GM15510 (cell line): ENCODE data around the gene ZNF646.
A peak's percentile ranks its signal among the peaks of the same experiment; 100 is the strongest.

Source experiments
- POLR2A ChIP-seq: IDR thresholded peaks from 3 replicates; pipeline ENCODE4 v1.6.1; 2011; ENCODE audit warnings: borderline replicate concordance; ENCODE audit not compliant: insufficient read length; ENCODE audit errors: extremely low read depth

ZNF646 gene

GRCh38 chr16:31085873-31086628 is 11.8 kb downstream of the ZNF646 start:
- no peak for TF ChIP-seq POLR2A

GRCh38 chr16:31086629-31086906 is 12.3 kb downstream of the ZNF646 start:
- no peak for TF ChIP-seq POLR2A

DNA sequence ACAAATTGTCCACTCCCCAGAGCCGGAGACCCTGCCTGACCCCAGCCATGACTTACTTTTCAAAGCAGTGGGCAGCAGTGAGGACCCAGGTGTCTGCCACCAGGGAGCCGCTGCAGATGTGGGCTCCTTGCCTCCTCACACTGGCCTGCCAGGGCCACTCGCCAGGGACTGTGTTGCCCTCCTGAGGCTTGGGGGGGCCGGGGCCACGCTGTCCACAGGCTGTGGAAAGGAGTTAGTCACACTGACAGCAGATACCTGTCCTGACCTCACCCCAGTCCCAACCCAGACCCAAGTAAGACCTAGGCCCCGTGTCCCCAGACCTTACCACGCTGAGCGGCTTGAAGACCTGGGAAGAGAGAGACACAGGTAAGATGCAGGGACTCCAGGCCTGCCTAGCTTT is 13.3 kb downstream of the ZNF646 start:
- no peak for TF ChIP-seq POLR2A

DNA sequence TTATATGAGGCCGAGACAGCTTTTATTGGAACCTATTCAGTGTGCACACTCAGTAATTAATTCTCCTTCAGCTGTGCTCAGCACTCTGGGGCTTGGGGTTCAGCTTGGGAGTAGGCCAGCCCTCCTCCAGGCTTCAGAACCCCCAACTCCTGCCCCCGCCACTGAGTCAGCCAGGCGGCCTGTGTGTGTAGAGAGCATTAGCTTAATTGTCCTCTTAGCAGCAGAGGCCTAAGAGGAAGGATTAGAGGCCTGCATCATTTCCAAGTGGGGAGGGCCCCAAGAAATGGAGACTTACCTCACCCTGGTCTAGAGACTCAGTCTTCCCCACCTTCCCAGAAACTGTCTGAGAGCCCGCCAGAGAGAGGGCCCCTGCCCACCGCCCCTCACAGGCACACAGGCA is 13.7 kb downstream of the ZNF646 start:
- no peak for TF ChIP-seq POLR2A

DNA sequence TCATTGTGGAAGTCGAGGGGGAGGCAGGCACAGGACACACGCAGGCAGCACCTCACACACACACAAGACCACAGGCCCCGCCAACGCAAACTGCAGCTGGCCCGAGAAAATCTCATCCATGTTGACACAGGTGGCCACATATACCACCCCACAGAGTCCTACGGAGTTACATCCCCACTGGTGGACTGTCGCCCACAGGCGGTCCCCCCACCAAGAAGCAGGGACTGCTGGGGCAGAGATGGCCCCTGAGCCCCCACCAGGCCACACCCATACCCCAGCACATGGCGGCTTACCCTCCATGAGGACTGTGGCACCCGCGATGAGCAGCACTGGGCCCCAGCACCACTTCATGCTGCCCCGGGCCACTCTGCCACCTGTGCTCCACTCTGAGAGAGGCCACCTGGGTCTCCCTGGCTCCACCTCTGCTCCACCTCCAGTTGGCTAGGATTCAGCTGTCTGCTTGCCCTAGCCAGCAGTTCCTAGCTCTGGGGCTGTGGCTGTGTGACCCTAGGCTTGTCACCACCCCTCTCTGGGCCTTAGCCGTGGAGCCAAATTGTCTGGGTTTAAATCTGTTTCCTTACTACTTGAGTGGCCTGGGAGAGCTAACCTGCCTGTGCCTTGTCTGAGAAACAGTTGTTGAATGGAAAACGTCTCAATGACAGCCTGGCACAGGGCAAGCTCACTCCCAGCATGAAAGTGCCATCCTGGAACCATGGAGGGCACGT is 14.4 kb downstream of the ZNF646 start, which contains the start of gene PRSS53:
Gene PRSS53, minus strand, starts transcription at position 485 of the 725 bp plus-strand sequence. Its CDS starts 134 bp downstream, at position 351.
- no peak for TF ChIP-seq POLR2A

- TF ChIP-seq POLR2A: no peak
Observed at GRCh38 chr16:31089199-31089598, 15.0 kb downstream of the ZNF646 start.

GRCh38 chr16:31090540-31090939 is 16.3 kb downstream of the ZNF646 start:
- no peak for TF ChIP-seq POLR2A

DNA sequence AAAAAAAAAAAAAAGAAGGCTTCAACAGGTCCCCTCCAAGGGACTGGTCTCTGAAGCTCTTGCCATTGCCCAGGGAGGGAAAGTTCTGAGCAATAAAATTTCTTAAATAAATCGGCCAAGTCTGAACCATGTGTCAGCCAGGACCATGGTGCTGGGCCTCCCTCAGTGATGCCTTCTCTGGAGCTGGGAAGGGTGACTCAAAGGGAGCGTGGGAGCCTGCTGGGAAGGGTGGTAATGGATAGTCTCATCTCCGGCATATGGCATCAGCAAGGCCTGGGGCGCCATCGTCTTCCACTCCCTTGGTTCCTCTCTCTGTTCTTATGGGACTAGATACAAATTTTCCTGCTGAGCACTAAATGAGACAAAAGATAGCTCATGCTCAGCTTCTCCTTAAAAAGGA is 18.1 kb downstream of the ZNF646 start:
- no peak for TF ChIP-seq POLR2A

DNA sequence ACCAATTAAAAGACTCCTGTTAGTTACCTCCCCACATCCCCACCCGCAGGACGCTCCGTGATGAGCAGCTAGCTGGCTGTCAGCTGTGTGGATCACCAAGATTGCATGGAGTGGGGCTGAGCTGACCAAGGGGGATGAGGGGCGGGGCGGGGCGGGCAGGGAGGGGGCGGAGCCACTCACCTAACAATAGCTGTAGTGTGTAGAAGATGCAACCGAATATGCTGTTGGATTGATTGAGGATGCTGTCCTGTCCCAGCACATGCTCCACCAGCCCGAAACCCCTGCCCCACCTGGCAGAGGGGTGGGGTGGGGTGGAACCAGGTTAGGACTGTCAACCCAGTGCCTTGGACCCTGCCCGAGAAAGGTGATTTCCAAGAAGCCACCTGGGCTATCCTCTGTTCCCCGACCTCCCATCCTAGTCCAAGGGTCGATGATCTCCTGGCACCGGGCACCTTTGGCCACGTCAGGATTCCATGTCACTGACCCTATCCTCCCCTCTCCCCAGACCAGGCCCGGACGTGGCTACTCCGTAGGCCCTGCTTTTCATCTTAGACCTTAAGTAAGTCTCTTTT is 19.0 kb downstream of the ZNF646 start:
- no peak for TF ChIP-seq POLR2A

DNA sequence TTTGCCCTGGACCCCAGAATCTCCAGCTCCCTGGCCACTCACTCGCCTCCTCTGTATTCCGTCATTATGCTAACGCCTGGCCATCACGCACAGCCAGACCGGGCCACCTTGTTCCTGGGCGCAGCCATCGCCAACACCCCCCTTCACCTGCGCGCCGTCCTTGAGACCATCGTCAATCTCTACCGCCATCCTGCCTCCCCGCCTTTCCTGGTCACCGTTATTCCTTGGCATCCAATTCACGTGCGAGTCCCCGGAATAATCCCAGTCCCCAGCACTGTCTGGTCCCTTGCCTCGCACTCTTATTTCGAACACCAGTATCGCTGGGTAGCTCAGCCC is 19.8 kb downstream of the ZNF646 start:
- TF ChIP-seq POLR2A: no peak

GRCh38 chr16:31094424-31095120 is 20.4 kb downstream of the ZNF646 start, which contains the start of gene VKORC1:
Gene VKORC1 (minus strand): TSS chr16:31094797. CDS start chr16:31094729, 68 bp downstream.
- TF ChIP-seq POLR2A: peak; percentile 58

GRCh38 chr16:31099860-31100638 is 25.8 kb downstream of the ZNF646 start:
- no peak for TF ChIP-seq POLR2A

GRCh38 chr16:31105677-31106213 is 31.5 kb downstream of the ZNF646 start:
- TF ChIP-seq POLR2A: peak; percentile 45

GRCh38 chr16:31106509-31107464 is 32.6 kb downstream of the ZNF646 start:
- TF ChIP-seq POLR2A: no peak

GRCh38 chr16:31107465-31107867 is 33.2 kb downstream of the ZNF646 start:
- no peak for TF ChIP-seq POLR2A
